ENCODE data around the gene TMEM53. TPM values are rescaled to one million over a fixed set of nuclear protein-coding genes. Genes with fewer than 3 reads are reported as not detected.

The TMEM53 gene
- total RNA-seq, 1 donor from 2014 or later, result 6.6 TPM

GRCh38 chr1:44678626-44679025 lies 4.3 kb upstream of the TMEM53 start:
- Mint-ChIP-seq H3K4me3 (ENCODE audit: unreplicated experiment) (no peak overlapping the region), H3K9me3 (ENCODE audit: unreplicated experiment) (no peaks in the 10 kb centered on the region), H3K36me3 (ENCODE audit: unreplicated experiment) (peaks cover 6% of the 10 kb centered on the region), H3K27me3 (ENCODE audit: unreplicated experiment) (no peaks in the 10 kb centered on the region), H3K4me1 (ENCODE audit: unreplicated experiment) (peaks cover 10% of the 10 kb centered on the region), H3K27ac (ENCODE audit: unreplicated experiment) (no peak overlapping the region)
- DNase-seq (ENCODE audit: extremely low spot score, unreplicated experiment), result no peak
- TF ChIP-seq, protein P1, sequence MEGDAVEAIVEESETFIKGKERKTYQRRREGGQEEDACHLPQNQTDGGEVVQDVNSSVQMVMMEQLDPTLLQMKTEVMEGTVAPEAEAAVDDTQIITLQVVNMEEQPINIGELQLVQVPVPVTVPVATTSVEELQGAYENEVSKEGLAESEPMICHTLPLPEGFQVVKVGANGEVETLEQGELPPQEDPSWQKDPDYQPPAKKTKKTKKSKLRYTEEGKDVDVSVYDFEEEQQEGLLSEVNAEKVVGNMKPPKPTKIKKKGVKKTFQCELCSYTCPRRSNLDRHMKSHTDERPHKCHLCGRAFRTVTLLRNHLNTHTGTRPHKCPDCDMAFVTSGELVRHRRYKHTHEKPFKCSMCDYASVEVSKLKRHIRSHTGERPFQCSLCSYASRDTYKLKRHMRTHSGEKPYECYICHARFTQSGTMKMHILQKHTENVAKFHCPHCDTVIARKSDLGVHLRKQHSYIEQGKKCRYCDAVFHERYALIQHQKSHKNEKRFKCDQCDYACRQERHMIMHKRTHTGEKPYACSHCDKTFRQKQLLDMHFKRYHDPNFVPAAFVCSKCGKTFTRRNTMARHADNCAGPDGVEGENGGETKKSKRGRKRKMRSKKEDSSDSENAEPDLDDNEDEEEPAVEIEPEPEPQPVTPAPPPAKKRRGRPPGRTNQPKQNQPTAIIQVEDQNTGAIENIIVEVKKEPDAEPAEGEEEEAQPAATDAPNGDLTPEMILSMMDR (IDR thresholded peaks at IDR 0.05), result no peak

DNA sequence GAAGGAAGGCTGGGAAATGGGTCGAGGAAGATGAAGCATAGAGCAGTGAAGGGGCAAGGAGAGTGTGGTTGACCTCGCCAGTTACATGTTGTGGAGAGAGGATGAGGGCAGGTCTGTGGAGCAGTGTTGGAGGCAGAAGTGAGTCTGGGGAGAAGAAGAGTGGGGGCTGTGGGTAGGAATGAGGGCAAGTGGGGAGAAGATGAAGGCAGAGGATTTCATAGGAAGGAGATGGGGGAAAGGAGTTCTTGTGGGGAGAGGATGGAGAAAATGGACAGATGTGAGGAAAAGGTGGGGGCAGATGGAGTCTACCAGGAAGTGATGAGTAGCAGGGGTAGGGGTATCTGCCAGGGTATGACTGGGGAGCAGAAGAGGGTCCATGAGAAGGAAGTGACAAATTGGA lies 3.8 kb upstream of the TMEM53 start:
- Mint-ChIP-seq H3K27me3 (ENCODE audit: unreplicated experiment) (no peaks in the 10 kb centered on the region), H3K4me3 (ENCODE audit: unreplicated experiment) (no peak overlapping the region), H3K4me1 (ENCODE audit: unreplicated experiment) (peaks cover 15% of the 10 kb centered on the region), H3K36me3 (ENCODE audit: unreplicated experiment) (peaks cover 6% of the 10 kb centered on the region), H3K27ac (ENCODE audit: unreplicated experiment) (no peak overlapping the region), H3K9me3 (ENCODE audit: unreplicated experiment) (no peaks in the 10 kb centered on the region)
- DNase-seq (ENCODE audit: extremely low spot score, unreplicated experiment), result no peak
- TF ChIP-seq, protein P1 (IDR thresholded peaks at IDR 0.05), result no peak

DNA sequence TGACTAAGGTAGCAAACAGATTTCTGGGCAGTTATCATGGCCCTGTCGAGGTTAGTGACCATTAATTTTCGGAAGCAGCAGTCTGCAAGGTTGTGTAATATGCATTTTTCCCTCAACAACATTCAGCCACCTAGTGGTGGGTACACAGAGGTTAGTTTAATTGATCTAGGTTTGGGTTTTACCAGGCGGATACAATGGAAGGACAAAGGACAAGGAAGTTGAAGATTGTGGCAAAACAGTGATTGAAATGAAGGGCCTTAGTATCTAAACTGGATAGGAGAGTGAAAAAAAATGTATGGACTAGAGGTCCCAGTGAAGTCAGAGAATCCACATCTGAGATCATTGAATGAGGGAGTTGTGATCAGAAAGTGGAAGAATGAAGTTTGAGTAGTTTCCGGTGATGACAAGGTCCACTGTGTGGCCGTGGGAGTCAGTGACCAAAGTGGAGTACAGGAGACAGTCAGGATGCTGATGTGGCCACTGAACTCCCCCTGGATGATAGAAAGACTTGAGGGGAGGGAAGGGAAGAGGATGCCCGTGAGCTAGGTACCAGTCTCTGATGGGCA lies 3.0 kb upstream of the TMEM53 start:
- peaks cover 23% of the 10 kb centered on the region for H3K4me1 Mint-ChIP-seq (ENCODE audit: unreplicated experiment)
- TF ChIP-seq, protein P1 (IDR thresholded peaks at IDR 0.05), result peak; percentile 50
- H3K27ac Mint-ChIP-seq (ENCODE audit: unreplicated experiment), result no peak overlapping the region
- no peak for DNase-seq (ENCODE audit: extremely low spot score, unreplicated experiment)
- H3K36me3 Mint-ChIP-seq (ENCODE audit: unreplicated experiment), result peaks cover 6% of the 10 kb centered on the region
- H3K9me3 Mint-ChIP-seq (ENCODE audit: unreplicated experiment), result no peaks in the 10 kb centered on the region
- no peak overlapping the region for H3K4me3 Mint-ChIP-seq (ENCODE audit: unreplicated experiment)
- H3K27me3 Mint-ChIP-seq (ENCODE audit: unreplicated experiment), result no peaks in the 10 kb centered on the region

DNA sequence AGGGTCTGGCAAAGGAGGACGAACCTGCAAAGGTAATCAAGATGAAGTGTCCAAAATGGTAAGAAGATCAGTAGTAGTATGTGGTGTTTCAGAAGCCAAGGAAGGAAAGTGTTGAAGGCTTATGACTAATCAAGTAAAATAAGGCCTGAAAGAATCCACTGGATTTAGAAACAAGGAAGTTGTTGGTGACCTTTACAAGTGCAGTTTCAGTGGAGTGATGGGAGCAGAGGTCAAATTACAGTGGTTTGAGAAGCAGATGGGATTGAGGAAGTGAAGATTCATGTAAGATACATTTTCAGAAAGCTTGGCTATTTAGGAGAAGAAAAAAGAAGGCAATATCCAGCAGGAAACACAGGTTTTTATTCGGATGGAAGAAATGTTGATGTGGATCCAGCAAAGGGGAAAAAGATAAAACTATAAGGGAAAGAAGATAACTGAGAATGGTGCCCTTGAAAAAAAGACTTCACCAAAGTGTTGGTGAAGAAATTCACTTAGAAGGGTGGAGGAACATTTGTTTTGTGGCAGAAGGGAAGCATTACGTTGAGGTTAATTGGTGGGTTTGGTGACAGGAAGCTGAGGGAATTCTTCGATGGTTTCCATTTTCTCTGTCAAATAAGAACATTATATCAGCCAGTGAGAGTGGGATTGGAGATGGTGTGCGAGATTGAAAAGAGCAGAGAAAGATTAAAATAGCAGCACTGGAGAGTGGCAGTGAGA lies 2.4 kb upstream of the TMEM53 start:
- peaks cover 6% of the 10 kb centered on the region for H3K36me3 Mint-ChIP-seq (ENCODE audit: unreplicated experiment)
- H3K4me3 Mint-ChIP-seq (ENCODE audit: unreplicated experiment), result no peak overlapping the region
- no peak for DNase-seq (ENCODE audit: extremely low spot score, unreplicated experiment)
- H3K9me3 Mint-ChIP-seq (ENCODE audit: unreplicated experiment), result no peaks in the 10 kb centered on the region
- H3K4me1 Mint-ChIP-seq (ENCODE audit: unreplicated experiment), result peaks cover 29% of the 10 kb centered on the region
- no peak overlapping the region for H3K27ac Mint-ChIP-seq (ENCODE audit: unreplicated experiment)
- TF ChIP-seq, protein P1 (IDR thresholded peaks at IDR 0.05), result no peak
- H3K27me3 Mint-ChIP-seq (ENCODE audit: unreplicated experiment), result no peaks in the 10 kb centered on the region

DNA sequence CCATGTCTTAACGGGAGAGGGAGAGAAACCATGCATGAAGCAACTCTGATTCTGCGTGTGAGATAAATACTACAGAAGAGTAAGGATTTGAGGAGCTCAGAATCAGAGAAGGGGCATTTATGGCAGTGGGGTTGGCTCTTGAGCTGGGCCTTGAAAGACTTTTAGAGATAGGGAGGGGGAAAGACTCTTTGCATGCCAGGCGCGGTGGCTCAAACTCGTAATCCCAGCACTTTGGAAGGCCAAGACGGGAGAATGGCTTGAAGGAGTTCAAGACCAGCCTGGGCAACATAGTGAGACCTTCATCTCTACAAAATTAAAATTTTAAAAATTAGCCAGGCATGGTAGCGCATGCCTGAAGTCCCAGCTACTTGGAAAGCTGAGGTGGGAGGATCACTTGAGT lies 905 bp upstream of the TMEM53 start:
- Mint-ChIP-seq H3K4me1 (ENCODE audit: unreplicated experiment) (peaks cover 29% of the 10 kb centered on the region), H3K4me3 (ENCODE audit: unreplicated experiment) (peak overlapping the region; percentile 86), H3K27me3 (ENCODE audit: unreplicated experiment) (no peaks in the 10 kb centered on the region), H3K36me3 (ENCODE audit: unreplicated experiment) (peaks cover 6% of the 10 kb centered on the region), H3K27ac (ENCODE audit: unreplicated experiment) (peak overlapping the region; percentile 95), H3K9me3 (ENCODE audit: unreplicated experiment) (no peaks in the 10 kb centered on the region)
- no peak for DNase-seq (ENCODE audit: extremely low spot score, unreplicated experiment)
- TF ChIP-seq, protein P1 (IDR thresholded peaks at IDR 0.05), result no peak
